Neural progenitor cell (in vitro differentiated cells): ENCODE measurements around the gene NUTF2.

Experiments used
- EZH2 ChIP-seq: fragments of 200-600 bp; sonication (generic); IDR thresholded peaks from 2 replicates; pipeline ENCODE4 v1.6.1; 2017; ENCODE audit warnings: antibody characterized with exemption, mild to moderate bottlenecking, moderate library complexity
- EZH2phosphoT487 ChIP-seq: fragments of 200-600 bp; sonication (generic); IDR thresholded peaks from 2 replicates; pipeline ENCODE4 v1.6.1; 2017; ENCODE audit warnings: antibody characterized with exemption

GRCh38 chr16:67862623-67863583, 16.2 kb downstream of the NUTF2 start:
- TF ChIP-seq EZH2 (no peak), EZH2phosphoT487 (no peak)
